ENCODE measurements around the gene DAND5.
"Not testable (repeated sequence)": the region's sequence is repeated elsewhere in the genome, so short reads cannot be mapped to it uniquely, and the experiment has no call there.

DAND5 gene

DNA sequence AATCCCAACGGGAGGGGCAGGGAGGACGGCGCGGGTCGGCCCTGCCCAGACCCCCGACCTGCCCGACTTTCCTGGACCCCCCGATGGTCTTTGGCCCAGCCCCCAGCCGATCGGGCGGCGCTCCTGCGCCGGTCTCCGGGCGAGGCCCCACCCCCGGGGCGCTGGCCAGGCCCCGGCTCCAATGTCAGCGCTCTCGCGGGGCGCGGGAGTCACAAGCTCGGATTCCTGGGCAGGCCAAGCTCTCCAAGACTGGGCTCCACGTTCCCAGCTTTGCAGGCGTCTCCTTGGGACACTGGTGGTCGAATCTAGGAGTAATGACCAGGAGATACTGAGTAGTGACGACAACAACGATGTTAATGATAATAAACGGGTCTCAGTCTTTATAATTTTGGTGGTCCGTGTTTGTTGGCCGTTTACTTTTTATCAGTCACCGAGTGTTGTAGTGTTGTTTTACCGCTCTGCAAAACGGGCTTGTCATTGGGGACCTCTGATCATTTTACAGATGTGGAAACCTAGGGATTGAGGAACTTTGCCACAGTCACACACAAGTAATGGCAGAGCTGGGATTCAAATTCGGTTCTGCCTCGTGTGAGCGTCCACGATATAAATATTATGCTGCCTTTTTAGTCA lies 23.2 kb upstream of the DAND5 start:
- peak; percentile 49 for DNase-seq

DNA sequence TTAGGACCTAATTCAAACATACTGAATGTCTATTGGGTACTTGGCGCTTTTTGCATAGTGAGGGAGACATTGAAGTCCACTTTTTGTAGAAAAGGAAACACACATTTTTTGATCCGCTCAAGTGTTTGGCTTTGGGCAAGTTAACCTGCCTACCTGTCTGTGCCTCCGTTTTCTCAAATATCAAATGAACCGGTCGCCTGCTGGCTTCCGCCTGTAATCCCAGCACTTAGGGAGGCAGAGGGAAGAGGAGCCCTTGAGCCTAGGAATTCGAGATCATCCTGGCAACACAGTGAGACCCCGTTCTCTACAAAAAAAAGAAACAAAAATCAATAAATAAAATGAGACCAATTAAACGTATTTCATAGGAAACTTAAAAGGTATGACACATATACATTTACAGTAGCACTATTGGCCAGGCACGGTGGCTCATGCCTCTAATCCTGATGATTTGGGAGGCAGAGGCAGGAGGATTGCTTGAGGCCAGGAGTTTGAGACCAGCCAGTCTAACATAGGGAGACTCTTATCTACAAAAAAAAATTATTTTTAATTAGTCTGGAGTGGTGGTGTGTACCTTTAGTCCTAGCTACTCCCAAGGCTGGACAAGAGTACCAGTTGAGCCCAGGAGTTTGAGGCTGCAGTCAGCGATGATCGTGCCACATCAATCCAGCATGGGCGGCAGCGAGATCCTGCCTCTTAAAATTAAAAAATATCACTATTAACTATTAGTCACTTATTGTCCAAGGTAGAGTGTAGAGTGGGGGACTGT lies 22.5 kb upstream of the DAND5 start:
- no peak for DNase-seq

GRCh38 chr19:12947702-12948611 lies 21.4 kb upstream of the DAND5 start:
- no peak for DNase-seq

DNA sequence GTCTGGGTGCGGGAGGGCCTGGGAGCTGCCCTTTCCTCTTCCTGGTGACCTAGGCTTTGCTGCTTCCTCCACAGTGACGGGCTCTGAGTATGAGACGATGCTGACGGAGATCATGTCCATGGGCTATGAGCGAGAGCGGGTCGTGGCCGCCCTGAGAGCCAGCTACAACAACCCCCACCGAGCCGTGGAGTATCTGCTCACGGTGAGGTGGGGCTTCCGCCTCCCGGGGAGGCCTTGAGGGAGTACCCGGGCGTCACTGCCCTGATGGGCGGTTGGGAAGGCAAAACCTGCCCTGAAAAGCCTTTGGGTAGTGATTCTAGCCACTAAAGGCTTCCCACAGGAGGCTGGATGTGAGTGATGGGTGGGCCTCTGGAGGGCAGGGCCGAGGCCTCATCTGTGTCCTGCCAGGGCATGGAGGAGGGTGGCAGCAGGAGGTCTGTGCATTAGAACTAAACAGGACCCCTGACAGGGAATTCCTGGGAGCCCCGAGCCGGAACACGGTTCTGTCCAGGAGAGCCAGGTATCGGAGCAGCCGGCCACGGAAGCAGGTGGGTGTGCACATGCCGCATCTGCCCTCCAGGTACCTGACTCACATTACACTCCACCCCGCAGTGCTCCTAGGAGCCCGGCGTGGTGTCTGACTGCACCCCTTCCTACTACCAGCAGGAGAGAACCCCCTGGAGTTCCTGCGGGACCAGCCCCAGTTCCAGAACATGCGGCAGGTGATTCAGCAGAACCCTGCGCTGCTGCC lies 20.6 kb upstream of the DAND5 start:
- no peak for DNase-seq

- DNase-seq, result no peak
Observed at GRCh38 chr19:12949363-12950283, 19.8 kb upstream of the DAND5 start.

DNA sequence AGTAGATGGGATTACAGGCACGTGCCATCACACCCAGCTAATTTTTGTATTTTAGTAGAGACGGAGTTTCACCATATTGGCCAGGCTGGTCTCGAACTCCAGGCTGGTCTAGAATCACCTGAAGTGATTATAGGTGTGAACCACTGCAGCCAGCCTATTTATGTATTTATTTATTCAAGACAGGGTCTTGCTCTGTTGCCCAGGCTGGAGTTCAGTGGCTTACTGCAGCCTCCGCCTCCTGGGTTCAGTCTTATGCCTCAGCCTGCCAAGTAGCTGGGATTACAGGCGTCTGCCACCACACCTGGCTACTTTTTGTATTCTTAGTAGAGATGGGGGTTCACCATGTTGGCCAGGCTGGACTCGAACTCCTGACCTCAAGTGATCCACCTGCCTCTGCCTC lies 17.3 kb upstream of the DAND5 start:
- not testable (repeated sequence) for DNase-seq

- peak; percentile 76 for DNase-seq
Observed at GRCh38 chr19:12952488-12953137, 16.8 kb upstream of the DAND5 start.

GRCh38 chr19:12953138-12953798 lies 16.1 kb upstream of the DAND5 start:
- peak; percentile 88 for DNase-seq

DNA sequence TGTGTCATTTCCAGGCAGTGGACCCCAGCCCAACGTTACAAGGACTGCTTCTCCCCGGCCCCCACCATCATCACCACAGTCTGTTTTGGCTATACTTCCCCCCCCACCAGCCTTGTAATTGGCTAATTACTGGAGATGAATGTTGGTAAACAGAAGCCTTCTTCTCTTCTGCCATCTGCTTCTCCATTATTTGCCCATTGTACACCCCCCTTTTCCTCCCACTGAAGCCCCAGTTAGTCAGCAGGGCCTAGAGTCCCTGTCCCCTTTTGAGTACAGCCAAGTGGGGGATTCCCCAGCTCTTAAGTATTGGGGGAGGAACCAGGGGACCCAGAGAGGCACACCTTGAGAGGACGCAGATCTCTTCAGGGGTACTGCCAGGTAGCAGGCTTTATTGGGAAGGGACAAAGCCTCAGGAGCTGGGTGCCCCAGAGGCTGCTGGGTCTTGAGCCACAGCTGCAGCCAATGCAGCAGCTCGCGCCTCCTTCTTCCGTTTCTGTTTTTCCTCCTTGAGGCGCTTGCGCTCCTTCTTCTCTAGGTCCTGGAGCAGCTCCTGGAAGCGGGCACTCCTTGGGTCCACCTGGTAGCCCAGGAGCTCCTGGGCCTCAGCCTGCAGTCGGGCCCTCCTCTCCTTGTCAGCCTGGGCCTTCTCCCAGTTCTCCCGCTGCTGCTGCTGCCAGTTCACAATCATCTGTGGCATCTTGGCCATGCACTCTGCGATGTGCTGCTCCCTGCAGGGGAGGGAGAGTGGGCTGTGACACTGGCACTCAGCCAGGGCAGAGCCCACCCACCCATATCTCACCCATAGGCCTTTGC lies 15.4 kb upstream of the DAND5 start:
- DNase-seq, result peak; percentile 85

GRCh38 chr19:12954612-12954962 lies 14.8 kb upstream of the DAND5 start:
- DNase-seq, result no peak

DNA sequence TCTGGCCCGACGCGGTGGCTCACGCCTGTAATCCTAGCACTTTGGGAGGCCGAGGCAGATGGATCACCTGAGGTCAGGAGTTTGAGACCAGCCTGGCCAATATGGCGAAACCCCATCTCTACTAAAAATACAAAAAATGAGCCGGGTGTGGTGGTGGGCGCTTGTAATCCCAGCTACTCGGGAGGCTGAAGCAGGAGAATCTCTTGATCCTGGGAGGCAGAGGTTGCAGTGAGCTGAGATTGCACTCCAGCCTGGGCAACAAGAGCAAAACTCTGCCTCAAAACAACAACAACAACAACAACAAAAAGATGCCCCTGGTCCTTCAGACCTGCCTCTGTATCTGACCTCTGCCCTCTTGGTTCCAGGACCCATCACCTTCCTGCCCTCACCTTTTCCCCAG lies 13.8 kb upstream of the DAND5 start:
- DNase-seq, result not testable (repeated sequence)

DNA sequence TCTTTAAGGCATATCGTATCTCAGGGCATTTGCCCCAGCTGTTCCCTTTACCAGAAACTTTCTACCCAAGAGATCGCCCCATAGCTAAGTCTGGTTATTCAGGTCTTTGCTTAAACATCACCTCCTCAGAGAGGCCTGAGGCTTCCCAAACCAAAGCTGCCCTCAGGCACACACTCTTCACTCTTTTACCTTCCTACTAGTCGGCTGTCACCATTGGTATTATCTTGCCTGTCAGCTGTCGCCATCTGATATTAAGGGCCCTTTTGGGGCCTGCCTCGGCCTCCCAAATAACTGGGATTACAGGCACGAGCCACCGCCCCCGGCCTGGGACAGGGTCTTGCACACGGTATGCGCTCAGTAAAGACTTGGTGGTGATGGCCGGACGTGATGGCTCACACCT lies 13.4 kb upstream of the DAND5 start:
- no peak for DNase-seq

DNA sequence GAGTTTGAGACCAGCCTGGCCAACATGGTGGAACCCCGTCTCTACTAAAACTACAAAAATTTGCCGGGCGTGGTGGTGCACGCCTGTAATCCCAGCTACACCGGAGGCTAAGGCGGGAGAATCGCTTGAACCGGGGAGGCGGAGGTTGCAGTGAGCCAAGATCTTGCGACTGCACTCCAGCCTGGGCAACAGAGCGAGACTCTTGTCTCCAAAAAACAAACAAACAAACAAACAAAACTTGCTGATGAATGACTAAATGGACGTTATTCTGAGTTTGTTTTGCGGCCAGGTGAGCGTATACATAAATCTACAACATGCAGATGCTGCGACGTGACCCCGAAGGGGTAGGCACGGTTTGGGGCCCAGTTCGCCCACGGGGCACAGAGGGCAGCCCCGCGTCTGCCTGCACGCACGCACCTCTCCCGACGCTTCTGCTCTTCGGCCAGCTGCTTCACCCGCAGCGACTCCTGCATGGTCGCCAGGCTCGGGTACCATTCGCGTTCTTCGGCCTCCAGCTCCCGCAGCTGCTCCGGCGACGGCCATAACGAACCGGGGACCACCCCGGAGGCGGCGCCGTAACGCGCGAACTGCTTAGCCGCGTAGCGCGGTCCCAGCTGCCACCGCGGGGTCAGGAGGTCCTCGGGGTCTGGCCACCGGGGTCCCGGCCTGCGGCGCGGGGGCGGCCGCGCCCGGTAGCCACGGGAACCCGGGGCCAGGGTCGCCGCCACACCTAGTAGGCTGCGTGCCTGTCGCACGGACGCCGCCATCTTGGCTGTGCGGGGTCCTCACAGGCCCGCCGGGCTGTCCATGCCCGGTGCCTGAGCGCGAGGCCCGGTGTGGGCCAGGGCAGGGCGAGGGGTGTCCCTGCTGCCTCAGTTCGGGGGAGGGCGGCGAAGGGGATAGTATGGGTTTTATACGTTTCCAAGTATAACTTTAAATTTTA lies 12.7 kb upstream of the DAND5 start, which contains the start of gene GADD45GIP1:
Gene GADD45GIP1, minus strand, starts transcription at position 778 of the 943 bp plus-strand sequence. Its CDS starts 11 bp downstream, at position 767.
- DNase-seq, result peak; percentile 68

- DNase-seq, result not testable (repeated sequence)
Observed at GRCh38 chr19:12957389-12957952, 11.9 kb upstream of the DAND5 start.

DNA sequence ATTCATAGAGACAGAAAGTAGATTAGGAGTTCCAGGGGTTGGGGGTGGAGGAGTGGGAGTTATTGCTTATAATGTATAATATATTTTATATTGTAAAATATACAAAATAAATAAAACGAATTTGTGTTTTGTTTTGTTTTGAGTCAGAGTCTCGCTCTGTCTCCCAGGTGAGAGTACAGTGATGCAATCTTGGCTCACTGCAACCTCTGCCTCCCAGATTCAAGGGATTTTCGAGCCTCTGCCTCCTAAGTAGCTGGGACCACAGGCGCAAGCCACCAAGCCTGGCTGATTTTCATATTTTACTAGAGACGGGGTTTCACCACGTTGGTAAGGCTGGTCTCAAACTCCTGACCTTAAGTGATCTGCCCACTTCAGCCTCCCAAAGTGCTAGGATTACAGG lies 9.9 kb upstream of the DAND5 start:
- DNase-seq, result no peak

GRCh38 chr19:12965017-12965811 lies 4.2 kb upstream of the DAND5 start:
- peak; percentile 65 for DNase-seq

DNA sequence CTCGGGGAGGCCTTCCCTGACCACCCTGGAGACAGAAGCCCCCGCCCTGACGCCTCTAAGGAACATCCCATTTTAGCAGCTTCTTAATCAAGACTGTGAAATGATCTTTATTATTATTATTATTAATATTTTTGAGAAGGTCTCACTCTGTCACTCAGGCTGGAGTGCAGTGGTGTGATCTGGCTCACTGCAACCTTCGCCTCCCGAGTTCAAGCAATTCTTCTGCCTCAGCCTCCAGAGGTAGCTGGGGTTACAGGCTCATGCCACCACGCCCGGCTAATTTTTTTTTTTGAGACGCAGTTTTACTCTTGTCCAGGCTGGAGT lies 3.6 kb upstream of the DAND5 start:
- no peak for DNase-seq
